K562 (cell line): ENCODE results near the gene ARRDC5. TPM values are rescaled to one million over a fixed set of nuclear protein-coding genes. Genes with fewer than 3 reads are reported as not detected.
A peak's percentile ranks its signal among the peaks of the same experiment; 100 is the strongest.

ENCODE experiments used
- ASH1L ChIP-seq: fragments of 450-650 bp; IDR thresholded peaks from 2 replicates; pipeline ENCODE4 v1.6.1; 2018; ENCODE audit warnings: borderline replicate concordance, mild to moderate bottlenecking, low read depth; ENCODE audit not compliant: partially characterized antibody
- ETV6 ChIP-seq, 3 experiments: fragments of 150-350 bp in 1 of 3; sonication (generic) in 1 of 3; formaldehyde crosslinking in 1 of 3; IDR thresholded peaks; 2 replicates each; pipeline versions ENCODE4 v1.6.1 to v1.8.0; 2014 to 2022; ENCODE audit warnings: borderline replicate concordance in 2 of 3, low read depth in 2 of 3, antibody characterized with exemption in 1 of 3, low read length in 1 of 3, mild to moderate bottlenecking in 1 of 3, missing genetic modification reagents in 1 of 3
- HNRNPH1 ChIP-seq: fragments of 200-400 bp; formaldehyde crosslinking; optimal IDR thresholded peaks from 2 replicates; pipeline ENCODE3; 2017; ENCODE audit warnings: low read depth, mild to moderate bottlenecking, low read length, moderate library complexity
- MCM3 ChIP-seq: fragments of 450-650 bp; IDR thresholded peaks from 2 replicates; pipeline ENCODE4 v1.6.1; 2016
- NR4A1 ChIP-seq, 2 experiments: fragments of 250-450 bp in 1 of 2; fragments of 450-650 bp in 1 of 2; sonication (Bioruptor Pico) in 1 of 2; IDR thresholded peaks; 2 replicates each; pipeline versions ENCODE4 v1.4.0 to v1.6.1; 2016 to 2020; ENCODE audit warnings: mild to moderate bottlenecking in 2 of 2, missing compliant biosample characterization in 1 of 2, missing genetic modification characterization in 1 of 2, moderate library complexity in 1 of 2
- PTRF ChIP-seq: fragments of 450-650 bp; IDR thresholded peaks from 2 replicates; pipeline ENCODE4 v1.6.1; 2016; ENCODE audit warnings: mild to moderate bottlenecking, missing genetic modification characterization, missing compliant biosample characterization
- RBFOX2 ChIP-seq: fragments of 200-400 bp; formaldehyde crosslinking; IDR thresholded peaks from 2 replicates; pipeline ENCODE4 v1.6.1; 2017; ENCODE audit warnings: low read depth, mild to moderate bottlenecking, low read length, moderate library complexity
- RUNX1 ChIP-seq: sonication (generic); IDR thresholded peaks from 2 replicates; pipeline ENCODE4 v1.6.1; 2016; ENCODE audit warnings: antibody characterized with exemption, low read depth
- SREBF2 ChIP-seq: sonication (generic); formaldehyde crosslinking; IDR thresholded peaks from 2 replicates; pipeline ENCODE4 v1.4.0; 2020; ENCODE audit warnings: mild to moderate bottlenecking, missing genetic modification reagents
- ZBTB1 ChIP-seq: sonication (generic); formaldehyde crosslinking; IDR thresholded peaks from 2 replicates; pipeline ENCODE4 v1.8.1; 2023; ENCODE audit warnings: missing genetic modification reagents, low read depth, mild to moderate bottlenecking, borderline replicate concordance
- ZFPM2 ChIP-seq: fragments of 250-450 bp; sonication (Bioruptor Pico); IDR thresholded peaks from 2 replicates; pipeline ENCODE4 v1.5.1; 2022; ENCODE audit warnings: mild to moderate bottlenecking
- ZNF354B ChIP-seq: fragments of 250-450 bp; sonication (Bioruptor Pico); IDR thresholded peaks from 2 replicates; pipeline ENCODE4 v1.4.0; 2020
- ZNF57 ChIP-seq: fragments of 450-650 bp; formaldehyde crosslinking; IDR thresholded peaks from 2 replicates; pipeline ENCODE4 v1.4.0; 2020; ENCODE audit warnings: mild to moderate bottlenecking, moderate library complexity
- polyA plus RNA-seq, 8 experiments: library from polyadenylated mRNA; depleted of rRNA in 4 of 8; stranded (reverse) in 5 of 8; unstranded in 3 of 8; fragments of >200 nt; fragmentation: Nextera tagmentation in 2 of 8; fragmentation: Illumina TruSeq in 1 of 8; extraction: Ambion mirVana in 2 of 8; extraction: Trizol in 1 of 8; gene quantifications; 2 replicates each; pipeline versions ENCODE4 v1.2.1 to v1.2.3, GENCODE V29; 2011 to 2014; ENCODE audit warnings: inconsistent platforms in 1 of 8, missing spikeins in 1 of 8
- total RNA-seq, 7 experiments: library from RNA; depleted of rRNA in 6 of 7; stranded (reverse); fragments of >200 nt in 6 of 7; fragmentation: Illumina TruSeq in 2 of 7; extraction: Trizol in 2 of 7; gene quantifications; 2 replicates each; pipeline versions ENCODE4 v1.2.1 to v1.2.3, GENCODE V29; 2011 to 2021; ENCODE audit warnings: low replicate concordance in 1 of 7
- TF ChIP-seq, protein P1 (sequence below): fragments of 250-450 bp; sonication (Bioruptor Pico); IDR thresholded peaks from 2 replicates; pipeline ENCODE4 v1.5.0; 2021
- TF ChIP-seq, protein P2 (sequence below), 3 experiments: IDR thresholded peaks in 2 of 3; conservative IDR thresholded peaks in 1 of 3; 2 replicates each; pipeline ENCODE4 v1.5.1; 2011 to 2012; ENCODE audit warnings: low read length in 3 of 3, mild to moderate bottlenecking in 3 of 3, control low read depth in 2 of 3, improper control_type of control experiment in 1 of 3, inconsistent platforms in 1 of 3, low read depth in 1 of 3, mixed read lengths in 1 of 3, moderate library complexity in 1 of 3; ENCODE audit not compliant: insufficient read depth in 2 of 3
- TF ChIP-seq, protein P3 (sequence below): sonication (generic); formaldehyde crosslinking; IDR thresholded peaks from 2 replicates; pipeline ENCODE4 v1.8.1; 2023; ENCODE audit warnings: mild to moderate bottlenecking, missing genetic modification reagents
- TF ChIP-seq, protein P4 (sequence below): sonication (generic); formaldehyde crosslinking; IDR thresholded peaks from 2 replicates; pipeline ENCODE4 v1.8.1; 2023; ENCODE audit warnings: missing genetic modification reagents, mild to moderate bottlenecking, borderline replicate concordance

The ARRDC5 gene
- total and polyA plus RNA-seq, 9 of the 15 experiments (the other 6 are each of a cell fraction or from before 2014, with no cell fraction given) = not detected

DNA sequence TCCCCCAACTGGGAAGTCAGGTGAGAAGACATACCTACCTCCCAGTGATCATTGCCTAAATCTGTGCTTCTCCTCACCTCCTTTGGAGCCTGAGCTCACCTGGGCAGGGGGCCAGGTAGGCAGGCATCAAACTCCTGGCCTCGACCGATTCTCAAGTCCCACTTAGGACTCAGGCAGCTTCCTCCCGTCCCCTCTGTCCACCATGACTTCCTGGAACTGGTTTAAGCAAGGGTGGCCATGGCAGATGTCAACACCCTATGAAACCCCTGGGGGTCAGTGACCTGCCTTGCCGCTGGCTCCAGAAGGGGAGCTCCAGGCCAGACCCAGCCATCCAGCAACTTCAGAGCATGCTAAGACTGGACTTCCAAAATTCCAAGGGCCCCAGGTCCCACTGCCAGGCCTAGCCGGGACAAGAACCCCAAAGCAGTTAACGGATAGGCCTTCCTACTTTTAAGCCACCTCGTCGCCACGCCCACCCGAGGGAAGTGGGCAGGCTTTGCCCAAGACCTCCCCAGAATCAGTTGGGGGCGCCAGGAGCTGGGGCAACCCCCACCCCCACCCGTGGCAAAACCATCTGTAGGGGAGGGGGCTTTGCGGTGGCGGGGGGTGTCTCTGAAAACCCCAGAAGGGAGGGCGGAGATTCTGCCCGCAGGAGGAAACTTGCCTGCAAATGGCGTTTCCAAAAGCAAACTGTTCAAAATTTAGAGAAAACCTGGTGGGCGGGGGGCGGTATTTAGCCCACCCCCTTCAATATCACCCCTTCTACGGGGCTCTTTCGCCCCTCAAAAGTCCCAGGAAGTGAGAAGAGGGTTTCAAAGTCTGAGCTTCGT, 35.9 kb downstream of the ARRDC5 start (continued):
- TF ChIP-seq ETV6 (IDR thresholded peaks at IDR 0.05; ENCODE audit: borderline replicate concordance in 1 of 2, low read depth in 2 of 2, low read length in 1 of 2) = no peak
- TF ChIP-seq ETV6 (CRISPR knock-in tag; IDR thresholded peaks at IDR 0.05; ENCODE audit: borderline replicate concordance) = no peak
- no peak for TF ChIP-seq PTRF
- TF ChIP-seq NR4A1 (CRISPR knock-in tag; IDR thresholded peaks at IDR 0.05) = no peak
- TF ChIP-seq NR4A1 (tag; IDR thresholded peaks at IDR 0.05) = no peak
- TF ChIP-seq, protein P1, sequence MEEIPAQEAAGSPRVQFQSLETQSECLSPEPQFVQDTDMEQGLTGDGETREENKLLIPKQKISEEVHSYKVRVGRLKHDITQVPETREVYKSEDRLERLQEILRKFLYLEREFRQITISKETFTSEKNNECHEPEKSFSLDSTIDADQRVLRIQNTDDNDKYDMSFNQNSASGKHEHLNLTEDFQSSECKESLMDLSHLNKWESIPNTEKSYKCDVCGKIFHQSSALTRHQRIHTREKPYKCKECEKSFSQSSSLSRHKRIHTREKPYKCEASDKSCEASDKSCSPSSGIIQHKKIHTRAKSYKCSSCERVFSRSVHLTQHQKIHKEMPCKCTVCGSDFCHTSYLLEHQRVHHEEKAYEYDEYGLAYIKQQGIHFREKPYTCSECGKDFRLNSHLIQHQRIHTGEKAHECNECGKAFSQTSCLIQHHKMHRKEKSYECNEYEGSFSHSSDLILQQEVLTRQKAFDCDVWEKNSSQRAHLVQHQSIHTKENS = no peak
- no peak for TF ChIP-seq ZNF354B (CRISPR knock-in tag)
- no peak for TF ChIP-seq ASH1L
- TF ChIP-seq, protein P2, sequence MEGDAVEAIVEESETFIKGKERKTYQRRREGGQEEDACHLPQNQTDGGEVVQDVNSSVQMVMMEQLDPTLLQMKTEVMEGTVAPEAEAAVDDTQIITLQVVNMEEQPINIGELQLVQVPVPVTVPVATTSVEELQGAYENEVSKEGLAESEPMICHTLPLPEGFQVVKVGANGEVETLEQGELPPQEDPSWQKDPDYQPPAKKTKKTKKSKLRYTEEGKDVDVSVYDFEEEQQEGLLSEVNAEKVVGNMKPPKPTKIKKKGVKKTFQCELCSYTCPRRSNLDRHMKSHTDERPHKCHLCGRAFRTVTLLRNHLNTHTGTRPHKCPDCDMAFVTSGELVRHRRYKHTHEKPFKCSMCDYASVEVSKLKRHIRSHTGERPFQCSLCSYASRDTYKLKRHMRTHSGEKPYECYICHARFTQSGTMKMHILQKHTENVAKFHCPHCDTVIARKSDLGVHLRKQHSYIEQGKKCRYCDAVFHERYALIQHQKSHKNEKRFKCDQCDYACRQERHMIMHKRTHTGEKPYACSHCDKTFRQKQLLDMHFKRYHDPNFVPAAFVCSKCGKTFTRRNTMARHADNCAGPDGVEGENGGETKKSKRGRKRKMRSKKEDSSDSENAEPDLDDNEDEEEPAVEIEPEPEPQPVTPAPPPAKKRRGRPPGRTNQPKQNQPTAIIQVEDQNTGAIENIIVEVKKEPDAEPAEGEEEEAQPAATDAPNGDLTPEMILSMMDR (IDR thresholded peaks at IDR 0.05 in 2 of 3, conservative IDR thresholded peaks at IDR 0.05 in 1 of 3; ENCODE audit: insufficient read depth in 2 of 3, low read depth in 1 of 3, low read length in 3 of 3) = peak in 1 of 3 experiments; percentile 19; a peak in 1 of 6 replicates
- TF ChIP-seq SREBF2 (CRISPR knock-in tag) = no peak
- TF ChIP-seq ZNF57 (CRISPR knock-in tag) = no peak
- TF ChIP-seq MCM3 = no peak
- TF ChIP-seq ZFPM2 (CRISPR knock-in tag) = no peak
- TF ChIP-seq RUNX1 = no peak
- TF ChIP-seq, protein P3, sequence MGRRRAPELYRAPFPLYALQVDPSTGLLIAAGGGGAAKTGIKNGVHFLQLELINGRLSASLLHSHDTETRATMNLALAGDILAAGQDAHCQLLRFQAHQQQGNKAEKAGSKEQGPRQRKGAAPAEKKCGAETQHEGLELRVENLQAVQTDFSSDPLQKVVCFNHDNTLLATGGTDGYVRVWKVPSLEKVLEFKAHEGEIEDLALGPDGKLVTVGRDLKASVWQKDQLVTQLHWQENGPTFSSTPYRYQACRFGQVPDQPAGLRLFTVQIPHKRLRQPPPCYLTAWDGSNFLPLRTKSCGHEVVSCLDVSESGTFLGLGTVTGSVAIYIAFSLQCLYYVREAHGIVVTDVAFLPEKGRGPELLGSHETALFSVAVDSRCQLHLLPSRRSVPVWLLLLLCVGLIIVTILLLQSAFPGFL (CRISPR knock-in tag) = no peak
- TF ChIP-seq, protein P4, sequence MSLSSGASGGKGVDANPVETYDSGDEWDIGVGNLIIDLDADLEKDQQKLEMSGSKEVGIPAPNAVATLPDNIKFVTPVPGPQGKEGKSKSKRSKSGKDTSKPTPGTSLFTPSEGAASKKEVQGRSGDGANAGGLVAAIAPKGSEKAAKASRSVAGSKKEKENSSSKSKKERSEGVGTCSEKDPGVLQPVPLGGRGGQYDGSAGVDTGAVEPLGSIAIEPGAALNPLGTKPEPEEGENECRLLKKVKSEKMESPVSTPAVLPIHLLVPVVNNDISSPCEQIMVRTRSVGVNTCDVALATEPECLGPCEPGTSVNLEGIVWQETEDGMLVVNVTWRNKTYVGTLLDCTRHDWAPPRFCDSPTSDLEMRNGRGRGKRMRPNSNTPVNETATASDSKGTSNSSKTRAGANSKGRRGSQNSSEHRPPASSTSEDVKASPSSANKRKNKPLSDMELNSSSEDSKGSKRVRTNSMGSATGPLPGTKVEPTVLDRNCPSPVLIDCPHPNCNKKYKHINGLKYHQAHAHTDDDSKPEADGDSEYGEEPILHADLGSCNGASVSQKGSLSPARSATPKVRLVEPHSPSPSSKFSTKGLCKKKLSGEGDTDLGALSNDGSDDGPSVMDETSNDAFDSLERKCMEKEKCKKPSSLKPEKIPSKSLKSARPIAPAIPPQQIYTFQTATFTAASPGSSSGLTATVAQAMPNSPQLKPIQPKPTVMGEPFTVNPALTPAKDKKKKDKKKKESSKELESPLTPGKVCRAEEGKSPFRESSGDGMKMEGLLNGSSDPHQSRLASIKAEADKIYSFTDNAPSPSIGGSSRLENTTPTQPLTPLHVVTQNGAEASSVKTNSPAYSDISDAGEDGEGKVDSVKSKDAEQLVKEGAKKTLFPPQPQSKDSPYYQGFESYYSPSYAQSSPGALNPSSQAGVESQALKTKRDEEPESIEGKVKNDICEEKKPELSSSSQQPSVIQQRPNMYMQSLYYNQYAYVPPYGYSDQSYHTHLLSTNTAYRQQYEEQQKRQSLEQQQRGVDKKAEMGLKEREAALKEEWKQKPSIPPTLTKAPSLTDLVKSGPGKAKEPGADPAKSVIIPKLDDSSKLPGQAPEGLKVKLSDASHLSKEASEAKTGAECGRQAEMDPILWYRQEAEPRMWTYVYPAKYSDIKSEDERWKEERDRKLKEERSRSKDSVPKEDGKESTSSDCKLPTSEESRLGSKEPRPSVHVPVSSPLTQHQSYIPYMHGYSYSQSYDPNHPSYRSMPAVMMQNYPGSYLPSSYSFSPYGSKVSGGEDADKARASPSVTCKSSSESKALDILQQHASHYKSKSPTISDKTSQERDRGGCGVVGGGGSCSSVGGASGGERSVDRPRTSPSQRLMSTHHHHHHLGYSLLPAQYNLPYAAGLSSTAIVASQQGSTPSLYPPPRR (CRISPR knock-in tag) = 0 out of 2 replicates have a peak, but pooled peaks have one; percentile 34
- TF ChIP-seq ZBTB1 = no peak
- TF ChIP-seq HNRNPH1 = no peak
- peak; percentile 54 for TF ChIP-seq RBFOX2
